Measurements from ENCODE around the gene PSMD2.

DNA sequence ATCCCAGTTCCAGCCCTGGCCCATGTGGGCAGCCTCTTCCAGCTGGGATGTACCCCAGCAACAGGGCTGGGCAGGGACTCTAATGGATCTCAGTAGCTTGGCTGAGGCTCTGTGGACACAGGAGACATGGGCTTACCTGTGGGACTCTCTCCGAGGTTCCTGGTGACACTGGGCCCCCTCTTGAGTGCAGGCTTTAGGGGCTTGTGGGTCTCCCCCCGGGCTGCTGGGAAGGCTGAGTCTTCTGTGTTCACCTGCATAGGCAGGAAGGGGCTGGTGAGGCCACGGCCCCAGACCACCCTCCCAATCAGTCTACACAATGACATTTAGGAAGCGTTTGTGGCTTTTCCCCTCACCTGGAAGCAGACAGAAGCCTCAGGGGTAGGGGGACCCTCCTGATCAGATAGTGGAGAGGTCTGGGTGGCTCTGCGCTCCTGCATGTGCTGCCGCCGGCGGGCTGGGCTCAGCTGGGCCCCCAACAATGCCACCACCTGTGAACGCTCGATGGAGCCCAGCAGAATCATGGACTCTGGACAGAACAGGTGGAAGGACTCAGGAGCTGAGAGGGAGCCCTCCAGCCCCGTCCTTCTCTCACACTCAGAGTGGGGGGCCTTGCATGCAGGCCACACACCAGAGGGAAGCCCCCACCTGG is 54.0 kb downstream of the PSMD2 start:
- TF ChIP-seq, protein P1, sequence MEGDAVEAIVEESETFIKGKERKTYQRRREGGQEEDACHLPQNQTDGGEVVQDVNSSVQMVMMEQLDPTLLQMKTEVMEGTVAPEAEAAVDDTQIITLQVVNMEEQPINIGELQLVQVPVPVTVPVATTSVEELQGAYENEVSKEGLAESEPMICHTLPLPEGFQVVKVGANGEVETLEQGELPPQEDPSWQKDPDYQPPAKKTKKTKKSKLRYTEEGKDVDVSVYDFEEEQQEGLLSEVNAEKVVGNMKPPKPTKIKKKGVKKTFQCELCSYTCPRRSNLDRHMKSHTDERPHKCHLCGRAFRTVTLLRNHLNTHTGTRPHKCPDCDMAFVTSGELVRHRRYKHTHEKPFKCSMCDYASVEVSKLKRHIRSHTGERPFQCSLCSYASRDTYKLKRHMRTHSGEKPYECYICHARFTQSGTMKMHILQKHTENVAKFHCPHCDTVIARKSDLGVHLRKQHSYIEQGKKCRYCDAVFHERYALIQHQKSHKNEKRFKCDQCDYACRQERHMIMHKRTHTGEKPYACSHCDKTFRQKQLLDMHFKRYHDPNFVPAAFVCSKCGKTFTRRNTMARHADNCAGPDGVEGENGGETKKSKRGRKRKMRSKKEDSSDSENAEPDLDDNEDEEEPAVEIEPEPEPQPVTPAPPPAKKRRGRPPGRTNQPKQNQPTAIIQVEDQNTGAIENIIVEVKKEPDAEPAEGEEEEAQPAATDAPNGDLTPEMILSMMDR (IDR thresholded peaks at IDR 0.05; ENCODE audit: insufficient read depth, low read length, poor library complexity, severe bottlenecking) = no peak
- no peak for TF ChIP-seq EZH2phosphoT487 (conservative IDR thresholded peaks at IDR 0.05; ENCODE audit: low read length)
